GM12878 (cell line): ENCODE data around the gene TPK1.

ENCODE experiments used
- BCL11A ChIP-seq: IDR thresholded peaks from 2 replicates; pipeline ENCODE4 v1.6.1; 2011; ENCODE audit warnings: low read depth, low read length
- BCL3 ChIP-seq: IDR thresholded peaks from 2 replicates; pipeline ENCODE4 v1.6.1; 2011; ENCODE audit warnings: borderline replicate concordance, low read depth, mild to moderate bottlenecking, moderate library complexity, low read length; ENCODE audit not compliant: insufficient read depth, poor library complexity, severe bottlenecking
- BCLAF1 ChIP-seq: fragments of 450-650 bp; IDR thresholded peaks from 2 replicates; pipeline ENCODE4 v1.6.1; 2017; ENCODE audit warnings: antibody characterized with exemption, mild to moderate bottlenecking, moderate library complexity
- CTCF ChIP-seq, 3 experiments: IDR thresholded peaks in 2 of 3; conservative IDR thresholded peaks in 1 of 3; 2 replicates each; pipeline ENCODE4 v1.5.1; 2011; ENCODE audit warnings: low read depth in 3 of 3, low read length in 3 of 3, mild to moderate bottlenecking in 3 of 3, control low read depth in 2 of 3, moderate library complexity in 2 of 3, inconsistent platforms in 1 of 3, mixed read lengths in 1 of 3; ENCODE audit not compliant: control insufficient read depth in 2 of 3, insufficient read depth in 1 of 3; ENCODE audit errors: extremely low read depth in 1 of 3
- FOXK2 ChIP-seq: fragments of 450-650 bp; IDR thresholded peaks from 2 replicates; pipeline ENCODE4 v1.6.1; 2017; ENCODE audit warnings: mild to moderate bottlenecking, moderate library complexity
- MAX ChIP-seq: IDR thresholded peaks from 2 replicates; pipeline ENCODE4 v1.6.1; 2012; ENCODE audit warnings: low read depth, low read length, improper control_type of control experiment
- MYC ChIP-seq: IDR thresholded peaks from 2 replicates; pipeline ENCODE4 v1.6.1; 2011; ENCODE audit warnings: mild to moderate bottlenecking, low read length, moderate library complexity, inconsistent platforms; ENCODE audit not compliant: insufficient read depth, insufficient replicate concordance, insufficient read length, severe bottlenecking
- SIN3A ChIP-seq: IDR thresholded peaks from 2 replicates; pipeline ENCODE4 v1.6.1; 2012; ENCODE audit warnings: low read depth, low read length, improper control_type of control experiment
- SUZ12 ChIP-seq: fragments of 200-600 bp; sonication (generic); IDR thresholded peaks from one replicate; pipeline ENCODE4 v1.6.1; 2018; ENCODE audit warnings: antibody characterized with exemption, mild to moderate bottlenecking; ENCODE audit not compliant: unreplicated experiment
- ZNF274 ChIP-seq: IDR thresholded peaks from one replicate; pipeline ENCODE4 v1.8.0; 2011; ENCODE audit not compliant: insufficient read length, insufficient read depth

- TF ChIP-seq SUZ12 (no peak), ZNF274 (no peak), CTCF (IDR thresholded peaks at IDR 0.05 in 2 of 3, conservative IDR thresholded peaks at IDR 0.05 in 1 of 3; ENCODE audit: control insufficient read depth in 2 of 3, extremely low read depth in 1 of 3, insufficient read depth in 1 of 3, low read depth in 3 of 3, low read length in 3 of 3) (no peak), BCLAF1 (no peak), BCL3 (no peak), BCL11A (no peak), SIN3A (no peak), FOXK2 (no peak), MAX (no peak), MYC (no peak)
Measured at GRCh38 chr7:144834641-144835144, 1.2 kb downstream of the TPK1 start.
